ENCODE data around the gene EFCAB6. TPM values are rescaled to one million over a fixed set of nuclear protein-coding genes. Genes with fewer than 3 reads are reported as not detected.

The EFCAB6 gene
- total and polyA plus RNA-seq, 10 of the 15 experiments (the other 5 are each of a cell fraction or from before 2014, with no cell fraction given): 0.05 to 0.42 (median 0.19) TPM

GRCh38 chr22:43802897-43803495 lies 9.1 kb downstream of the EFCAB6 start (continued):
- TF ChIP-seq MEF2B (IDR thresholded peaks at IDR 0.05; ENCODE audit: partially characterized antibody, poor library complexity, severe bottlenecking) (no peak), FOXM1 (IDR thresholded peaks at IDR 0.05; ENCODE audit: low read depth, low read length) (peak; percentile 36; the same call in 1 of the 2 replicates), CHD2 (IDR thresholded peaks at IDR 0.05; ENCODE audit: borderline replicate concordance, low read depth, low read length) (no peak), ZSCAN29 (IDR thresholded peaks at IDR 0.05) (no peak), BACH1 (IDR thresholded peaks at IDR 0.05; ENCODE audit: borderline replicate concordance) (no peak), HDGF (IDR thresholded peaks at IDR 0.05) (no peak), EED (IDR thresholded peaks at IDR 0.05; ENCODE audit: low read depth) (peak; percentile 47; the same call in 1 of the 2 replicates), E2F8 (IDR thresholded peaks at IDR 0.05; ENCODE audit: low read depth, partially characterized antibody) (no peak), MTA2 (IDR thresholded peaks at IDR 0.05; ENCODE audit: low read depth) (peak; percentile 55), STAT1 (conservative IDR thresholded peaks at IDR 0.05) (no peak), ZNF274 (IDR thresholded peaks at IDR 0.05; ENCODE audit: insufficient read depth, insufficient read length) (no peak), TARDBP (IDR thresholded peaks at IDR 0.05; ENCODE audit: borderline replicate concordance) (no peak), BRCA1 (IDR thresholded peaks at IDR 0.05; ENCODE audit: low read depth, low read length) (no peak), KAT2A (conservative IDR thresholded peaks at IDR 0.05; ENCODE audit: control insufficient read depth, low read depth, low read length) (no peak), CHD4 (IDR thresholded peaks at IDR 0.05) (no peak), RUNX3 (IDR thresholded peaks at IDR 0.05; ENCODE audit: low read length) (peak; percentile 67), JUNB (IDR thresholded peaks at IDR 0.05) (peak; percentile 36; the same call in 1 of the 2 replicates), SUZ12 (IDR thresholded peaks at IDR 0.05; ENCODE audit: unreplicated experiment) (no peak), NFIC (IDR thresholded peaks at IDR 0.05; ENCODE audit: low read depth, low read length) (peak; percentile 50; the same call in 1 of the 2 replicates), MXI1 (IDR thresholded peaks at IDR 0.05; ENCODE audit: low read depth, low read length) (no peak), BMI1 (IDR thresholded peaks at IDR 0.05; ENCODE audit: borderline replicate concordance) (no peak), SIX5 (IDR thresholded peaks at IDR 0.05; ENCODE audit: low read depth, low read length, severe bottlenecking) (no peak), SUPT20H (IDR thresholded peaks at IDR 0.05; ENCODE audit: borderline replicate concordance, control insufficient read depth, low read depth, low read length) (no peak)
- TF ChIP-seq, protein P1, sequence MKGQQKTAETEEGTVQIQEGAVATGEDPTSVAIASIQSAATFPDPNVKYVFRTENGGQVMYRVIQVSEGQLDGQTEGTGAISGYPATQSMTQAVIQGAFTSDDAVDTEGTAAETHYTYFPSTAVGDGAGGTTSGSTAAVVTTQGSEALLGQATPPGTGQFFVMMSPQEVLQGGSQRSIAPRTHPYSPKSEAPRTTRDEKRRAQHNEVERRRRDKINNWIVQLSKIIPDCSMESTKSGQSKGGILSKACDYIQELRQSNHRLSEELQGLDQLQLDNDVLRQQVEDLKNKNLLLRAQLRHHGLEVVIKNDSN (IDR thresholded peaks at IDR 0.05; ENCODE audit: borderline replicate concordance, extremely low read length, insufficient read depth, low read depth, low read length): no peak
- TF ChIP-seq, protein P2, sequence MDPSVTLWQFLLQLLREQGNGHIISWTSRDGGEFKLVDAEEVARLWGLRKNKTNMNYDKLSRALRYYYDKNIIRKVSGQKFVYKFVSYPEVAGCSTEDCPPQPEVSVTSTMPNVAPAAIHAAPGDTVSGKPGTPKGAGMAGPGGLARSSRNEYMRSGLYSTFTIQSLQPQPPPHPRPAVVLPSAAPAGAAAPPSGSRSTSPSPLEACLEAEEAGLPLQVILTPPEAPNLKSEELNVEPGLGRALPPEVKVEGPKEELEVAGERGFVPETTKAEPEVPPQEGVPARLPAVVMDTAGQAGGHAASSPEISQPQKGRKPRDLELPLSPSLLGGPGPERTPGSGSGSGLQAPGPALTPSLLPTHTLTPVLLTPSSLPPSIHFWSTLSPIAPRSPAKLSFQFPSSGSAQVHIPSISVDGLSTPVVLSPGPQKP (IDR thresholded peaks at IDR 0.05; ENCODE audit: low read depth, low read length): no peak
- TF ChIP-seq, protein P3, sequence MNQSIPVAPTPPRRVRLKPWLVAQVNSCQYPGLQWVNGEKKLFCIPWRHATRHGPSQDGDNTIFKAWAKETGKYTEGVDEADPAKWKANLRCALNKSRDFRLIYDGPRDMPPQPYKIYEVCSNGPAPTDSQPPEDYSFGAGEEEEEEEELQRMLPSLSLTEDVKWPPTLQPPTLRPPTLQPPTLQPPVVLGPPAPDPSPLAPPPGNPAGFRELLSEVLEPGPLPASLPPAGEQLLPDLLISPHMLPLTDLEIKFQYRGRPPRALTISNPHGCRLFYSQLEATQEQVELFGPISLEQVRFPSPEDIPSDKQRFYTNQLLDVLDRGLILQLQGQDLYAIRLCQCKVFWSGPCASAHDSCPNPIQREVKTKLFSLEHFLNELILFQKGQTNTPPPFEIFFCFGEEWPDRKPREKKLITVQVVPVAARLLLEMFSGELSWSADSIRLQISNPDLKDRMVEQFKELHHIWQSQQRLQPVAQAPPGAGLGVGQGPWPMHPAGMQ (IDR thresholded peaks at IDR 0.05; ENCODE audit: borderline replicate concordance): no peak

Measured in GM12878 (cell line).